GM12874 (cell line): ENCODE measurements around the gene ADRA1B.

Experiments used
- CTCF ChIP-seq: IDR thresholded peaks from 2 replicates; pipeline ENCODE4 v1.5.1; 2011; ENCODE audit warnings: low read depth, mild to moderate bottlenecking, control low read depth, low read length, moderate library complexity; ENCODE audit not compliant: insufficient read depth

The ADRA1B gene

GRCh38 chr5:159972538-159973362, 56.5 kb downstream of the ADRA1B start:
- TF ChIP-seq CTCF, result no peak

- TF ChIP-seq CTCF, result no peak
Observed at GRCh38 chr5:159975462-159976019, 59.3 kb downstream of the ADRA1B start.

- no peak for TF ChIP-seq CTCF
Observed at GRCh38 chr5:159976921-159977320, 60.6 kb downstream of the ADRA1B start.

- no peak for TF ChIP-seq CTCF
Observed at GRCh38 chr5:159978358-159978757, 62.1 kb downstream of the ADRA1B start.

- no peak for TF ChIP-seq CTCF
Observed at GRCh38 chr5:159982421-159983173, 66.3 kb downstream of the ADRA1B start.

- TF ChIP-seq CTCF, result peak; percentile 85
Observed at GRCh38 chr5:159987031-159987674, 70.9 kb downstream of the ADRA1B start.

- TF ChIP-seq CTCF, result no peak
Observed at GRCh38 chr5:159990506-159990905, 74.2 kb downstream of the ADRA1B start.
